Activated CD4-positive, alpha-beta T cell treated with anti-CD3 and anti-CD28 coated beads, Interleukin-2, Interleukin-6, amounts not matched to agents 100 ng/mL and 50 ng/mL, durations not matched to agents 16 hours and 8 hours (primary cell): ENCODE data around the gene YWHAQ.
"Not testable (repeated sequence)": the region's sequence is repeated elsewhere in the genome, so short reads cannot be mapped to it uniquely, and the experiment has no call there.

Experiments
- DNase-seq: peaks from one replicate; pipeline ENCODE4 v3.0.0-alpha.2; 2020

YWHAQ gene

GRCh38 chr2:9593925-9594324, 36.9 kb downstream of the YWHAQ start:
- DNase-seq = no peak

DNA sequence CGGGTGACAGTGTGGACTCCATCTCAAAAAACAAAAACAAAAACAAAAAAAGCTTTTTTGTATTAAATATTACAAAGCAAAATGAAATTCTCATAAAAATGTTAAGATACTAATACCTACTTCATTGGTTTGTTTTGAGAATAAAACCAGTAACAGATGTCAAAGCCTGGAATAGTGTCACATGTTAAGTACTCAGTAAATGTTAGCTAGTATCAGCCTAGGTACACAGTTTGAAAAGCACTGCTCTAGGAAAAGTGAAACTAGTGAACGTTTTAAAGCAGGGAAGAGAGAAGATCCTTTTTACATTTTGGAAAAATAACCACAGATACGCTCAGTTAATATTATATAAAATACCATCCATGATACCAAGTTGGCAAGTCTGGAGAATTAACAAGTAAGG, 38.1 kb downstream of the YWHAQ start:
- DNase-seq = no peak

DNA sequence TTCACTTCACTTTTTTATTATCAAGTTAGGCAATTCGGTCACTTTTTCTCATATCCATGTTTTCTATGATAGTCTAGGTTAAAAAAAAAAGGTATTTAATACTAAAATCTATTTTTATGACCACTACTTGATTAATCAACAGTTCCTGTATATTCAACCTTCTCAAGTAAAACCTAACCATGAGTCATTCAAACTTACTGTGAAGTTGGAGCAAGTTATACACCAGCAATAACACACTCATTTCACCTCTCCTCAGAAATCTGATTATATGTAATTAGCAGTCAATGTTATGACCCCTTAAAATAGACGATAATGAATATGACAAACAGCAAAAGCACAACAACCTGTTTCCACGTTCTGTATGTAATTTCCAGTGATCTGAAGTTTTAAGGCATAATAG, 40.2 kb downstream of the YWHAQ start:
- DNase-seq = peak; percentile 44

GRCh38 chr2:9586465-9586864, 44.3 kb downstream of the YWHAQ start:
- DNase-seq = no peak

GRCh38 chr2:9585486-9585885, 45.3 kb downstream of the YWHAQ start:
- DNase-seq = no peak

DNA sequence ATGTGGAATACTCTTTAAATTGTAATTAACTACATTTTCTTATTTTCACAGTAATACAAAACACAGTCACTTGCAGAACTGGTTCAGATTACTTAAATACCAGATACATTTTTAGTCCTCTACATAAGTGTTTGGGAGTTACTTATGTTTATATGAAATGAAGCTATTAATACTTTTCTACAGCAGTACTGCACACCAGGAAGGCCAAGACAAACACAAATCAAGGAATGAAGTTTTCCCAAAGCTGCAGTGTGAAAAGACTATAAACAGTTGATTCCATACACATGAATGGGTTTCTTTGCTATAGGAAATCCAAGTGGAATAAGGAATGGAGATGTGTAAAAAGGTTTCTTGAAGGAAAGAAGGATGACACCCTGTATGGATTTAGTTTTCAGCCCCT, 45.9 kb downstream of the YWHAQ start:
- not testable (repeated sequence) for DNase-seq

DNA sequence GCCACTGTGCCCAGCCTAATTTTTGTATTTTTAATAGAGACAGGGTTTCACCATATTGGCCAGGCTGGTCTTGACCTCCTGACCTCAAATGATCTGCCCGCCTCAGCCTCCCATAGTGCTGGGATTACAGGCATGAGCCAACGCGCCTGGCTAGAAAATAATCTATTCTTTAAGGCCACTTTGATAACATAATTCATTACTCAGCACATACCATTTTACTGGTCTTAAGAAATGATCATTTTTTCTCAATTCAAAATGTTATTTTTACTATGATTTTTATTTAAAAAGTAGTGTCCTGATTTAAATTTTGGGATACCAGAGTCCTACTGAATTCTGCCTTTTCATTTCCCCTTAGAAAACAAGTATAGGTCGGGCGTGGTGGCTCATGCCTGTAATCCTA, 48.2 kb downstream of the YWHAQ start:
- DNase-seq = no peak

GRCh38 chr2:9578467-9579235, 52.1 kb downstream of the YWHAQ start:
- DNase-seq = no peak

GRCh38 chr2:9574331-9574730, 56.5 kb downstream of the YWHAQ start:
- no peak for DNase-seq

GRCh38 chr2:9573840-9574239, 57.0 kb downstream of the YWHAQ start:
- DNase-seq = no peak

GRCh38 chr2:9573013-9573720, 57.6 kb downstream of the YWHAQ start:
- DNase-seq = no peak

DNA sequence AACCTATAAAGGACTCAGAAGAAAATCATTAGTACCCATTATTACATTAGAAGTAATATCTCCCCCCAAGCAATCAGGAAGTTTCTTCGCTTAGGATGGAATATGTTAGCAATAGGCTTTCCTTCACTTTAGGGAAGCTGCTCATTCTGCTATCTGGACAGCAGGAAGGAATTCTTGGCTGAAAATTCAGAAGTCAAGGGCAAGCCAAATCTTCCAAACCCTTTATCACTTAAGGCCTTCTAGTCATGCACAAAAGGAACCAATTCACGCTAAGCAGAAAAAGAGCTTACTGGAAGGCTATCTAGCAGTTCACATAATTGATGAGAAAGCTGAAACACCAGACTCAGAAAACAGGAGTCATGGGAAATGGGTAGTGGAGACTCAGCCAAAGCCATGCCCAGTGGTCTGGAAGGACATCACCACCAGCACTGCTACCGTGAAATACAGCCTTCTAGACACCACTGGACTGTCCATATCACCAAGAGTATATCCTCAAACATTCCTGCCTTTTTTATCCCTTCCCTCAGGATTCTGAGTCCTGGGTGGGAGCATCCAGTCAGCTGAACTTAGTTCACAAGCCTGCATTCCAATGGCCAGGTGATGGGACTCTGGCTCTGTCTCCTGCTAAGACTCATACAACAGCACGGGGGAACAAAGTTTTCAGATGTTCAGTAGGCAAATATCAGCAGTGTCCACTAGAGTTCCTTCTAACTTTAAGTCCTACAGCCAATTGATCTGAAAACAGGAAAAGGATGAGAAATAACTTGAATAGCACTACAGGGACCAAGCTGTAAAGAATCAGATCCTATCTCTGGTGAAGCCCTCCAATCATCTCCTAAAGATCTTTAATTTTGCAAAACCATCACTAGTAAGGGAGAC, 60.4 kb downstream of the YWHAQ start:
- DNase-seq = no peak

GRCh38 chr2:9565436-9566153, 65.2 kb downstream of the YWHAQ start:
- no peak for DNase-seq

GRCh38 chr2:9560628-9561027, 70.2 kb downstream of the YWHAQ start:
- no peak for DNase-seq

GRCh38 chr2:9558948-9559381, 71.8 kb downstream of the YWHAQ start:
- no peak for DNase-seq

- no peak for DNase-seq
These were observed 74.6 kb downstream of the YWHAQ start for GRCh38 chr2:9556121-9556743.

DNA sequence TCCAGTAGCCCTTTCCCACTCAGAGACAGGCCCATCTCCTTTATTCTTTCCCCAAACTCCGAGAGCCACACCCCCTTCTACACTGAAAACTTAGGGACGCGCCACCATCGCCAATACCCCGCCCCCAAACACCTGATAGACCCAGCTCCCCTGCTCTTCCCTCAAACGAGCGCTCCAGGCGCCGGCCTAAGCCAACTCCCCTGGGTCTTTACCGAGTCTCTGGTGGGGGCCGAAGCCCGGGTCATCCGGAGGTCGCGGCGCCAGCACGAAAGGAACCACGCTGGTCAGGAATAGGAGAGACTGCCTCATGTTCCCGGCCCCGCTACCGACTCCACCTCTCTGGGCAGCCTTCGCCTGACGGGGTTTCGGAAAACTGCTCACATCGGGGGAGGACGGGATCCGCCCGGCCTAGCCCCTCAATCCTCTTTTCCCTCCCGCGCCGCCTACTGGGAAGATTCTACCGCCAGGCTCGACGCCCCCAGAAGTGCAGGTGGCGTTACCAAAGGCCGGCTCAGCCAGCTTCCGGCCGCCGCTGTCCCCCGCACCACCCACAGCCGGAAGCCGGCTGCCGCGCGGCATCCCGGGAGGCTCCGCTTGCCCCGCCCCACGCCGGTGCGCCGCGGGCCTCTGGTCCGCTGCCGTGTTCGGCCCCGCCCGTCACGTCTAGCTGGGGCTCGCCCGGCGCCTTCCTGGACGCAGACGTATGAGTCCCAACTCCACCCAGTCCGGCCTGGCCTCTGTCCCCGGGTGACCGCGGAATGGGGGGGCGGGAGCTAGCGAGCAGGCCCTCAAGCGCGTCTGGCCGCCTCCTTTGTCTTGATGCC, 75.3 kb downstream of the YWHAQ start, which contains the start of gene ADAM17:
Gene ADAM17 (minus strand): TSS at position 534 of the 824 bp plus-strand sequence. CDS start 225 bp downstream, at position 309.
- peak; percentile 94 for DNase-seq

DNA sequence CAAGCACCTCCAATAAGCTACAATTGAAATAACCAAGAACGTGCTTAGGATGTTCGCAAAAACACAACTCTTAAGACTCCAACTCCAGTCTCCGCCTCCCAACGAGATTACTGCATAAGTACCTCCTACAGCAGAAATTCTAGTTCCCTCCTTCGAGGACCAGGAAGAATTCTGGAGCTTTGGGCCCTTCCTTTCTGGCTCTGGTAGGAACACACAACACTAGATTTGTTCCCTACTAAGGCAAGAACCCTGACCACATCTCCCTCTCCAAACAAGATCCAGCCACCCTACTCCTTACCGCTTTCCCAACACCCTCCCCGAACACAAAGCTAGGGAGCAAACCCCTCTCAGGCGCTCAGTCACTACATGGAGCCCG, 75.9 kb downstream of the YWHAQ start:
- peak; percentile 48 for DNase-seq

DNA sequence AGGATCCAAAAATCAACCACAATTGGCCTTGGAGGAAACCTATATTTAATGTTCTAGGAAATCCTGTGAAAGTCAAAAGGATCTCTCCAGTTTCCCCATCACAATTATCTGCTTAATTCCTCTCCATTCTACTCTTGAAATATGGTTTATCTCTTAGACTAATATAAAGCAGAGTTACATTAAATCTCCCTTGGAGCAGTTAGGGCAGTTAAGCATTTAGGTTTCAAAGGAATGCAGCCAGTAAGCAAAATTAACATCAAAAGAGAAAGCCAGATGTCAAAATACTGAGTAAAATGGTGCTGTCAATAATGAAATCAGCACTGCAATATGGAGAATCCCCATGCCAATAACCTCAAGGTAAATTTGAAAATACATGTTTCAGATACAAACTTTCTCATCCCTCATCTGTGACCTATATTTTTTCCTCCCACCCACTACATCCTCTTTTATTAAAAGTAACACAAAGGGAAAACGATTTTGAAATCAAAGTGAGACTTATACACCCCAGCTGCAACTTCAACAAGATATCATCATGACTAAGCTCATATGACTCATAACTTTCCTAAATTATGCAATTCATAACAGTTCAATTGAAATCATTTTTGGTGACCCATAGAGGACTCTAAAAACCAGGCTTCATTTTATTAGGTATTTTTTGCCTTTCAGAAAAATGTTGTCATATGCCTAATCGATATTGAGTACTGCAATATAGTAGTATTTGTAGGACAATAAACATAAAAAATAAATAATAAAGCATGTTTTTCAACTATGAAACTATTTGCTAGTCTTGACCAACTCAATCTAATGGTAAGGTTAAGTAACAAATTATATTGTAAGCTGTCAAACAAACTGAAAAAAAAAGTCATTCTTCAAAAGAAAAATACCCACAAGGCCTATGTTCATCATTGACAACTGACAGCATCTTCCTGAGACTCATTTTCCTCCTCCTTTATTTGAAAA, 78.3 kb downstream of the YWHAQ start:
- DNase-seq = peak; percentile 78

DNA sequence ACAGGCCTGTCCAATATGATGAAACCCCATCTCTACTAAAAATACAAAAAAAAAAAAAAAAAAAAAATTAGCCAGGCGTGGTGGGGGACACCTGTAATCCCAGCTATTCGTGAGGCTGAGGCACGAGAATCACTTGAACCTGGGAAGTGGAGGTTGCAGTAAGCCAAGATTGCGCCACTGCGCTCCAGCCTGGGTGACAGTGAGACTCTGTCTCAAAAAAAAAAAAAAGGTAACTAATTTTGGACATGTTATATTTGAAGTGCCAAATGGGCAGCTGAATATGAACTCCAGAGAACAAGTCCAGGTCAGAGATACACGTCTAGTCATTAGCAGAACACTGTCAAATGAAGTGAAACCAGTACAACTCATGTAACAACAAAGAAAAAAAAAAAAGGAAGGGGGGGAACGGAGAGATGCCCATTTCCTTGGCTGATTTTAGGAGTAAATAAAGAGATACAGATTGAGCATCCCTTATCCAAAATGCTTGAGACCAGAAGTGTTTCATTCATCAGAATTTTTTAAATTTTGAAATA, 79.9 kb downstream of the YWHAQ start:
- not testable (repeated sequence) for DNase-seq
